Naive thymus-derived CD4-positive, alpha-beta T cell (primary cell): ENCODE measurements around the gene MAK. TPM values are rescaled to one million over a fixed set of nuclear protein-coding genes. Genes with fewer than 3 reads are reported as not detected.

ENCODE experiments used
- ATAC-seq: fragments of 150-1000 bp; cut with Tn5 transposase; 2 replicates; pipeline ENCODE4 v1.10.0; 2021; ENCODE audit warnings: mild to moderate bottlenecking, moderate library complexity
- CTCF ChIA-PET: fragments of 350-600 bp; sonication (Branson Sonifier 250); formaldehyde crosslinking; loops from one replicate; lab custom pipeline; 2021; ENCODE audit warnings: antibody characterized with exemption; lab: Charles Lee
- POLR2A ChIA-PET: fragments of 350-600 bp; sonication (Branson Sonifier 250); formaldehyde crosslinking; loops from one replicate; lab custom pipeline; 2021; ENCODE audit warnings: antibody characterized with exemption, inconsistent platforms; lab: Charles Lee
- DNase-seq, 9 donors: peaks; one replicate each; pipeline versions ENCODE4 v3.0.0 to v3.0.0-alpha.2; 2020 to 2022; ENCODE audit warnings: mixed read lengths in 1 of 9
- H3K27ac ChIP-seq: one replicate; pipeline ENCODE4 v1.7.0; 2013; ENCODE audit warnings: mild to moderate bottlenecking, low read depth, low read length, moderate library complexity
- H3K27me3 ChIP-seq, 2 donors: one replicate each; pipeline ENCODE4 v1.7.0; 2013; ENCODE audit warnings: low read length in 2 of 2, mild to moderate bottlenecking in 2 of 2, moderate library complexity in 2 of 2; ENCODE audit not compliant: control insufficient read depth in 2 of 2, insufficient read depth in 2 of 2
- H3K36me3 ChIP-seq, 3 experiments: 1 replicate in 2 of 3; 2 replicates in 1 of 3; pipeline ENCODE4 v1.7.0; 2013; ENCODE audit warnings: low read length in 3 of 3, mild to moderate bottlenecking in 3 of 3, moderate library complexity in 1 of 3; ENCODE audit not compliant: insufficient read depth in 3 of 3, control insufficient read depth in 2 of 3
- H3K4me1 ChIP-seq, 2 donors: one replicate each; pipeline ENCODE4 v1.7.0; 2013; ENCODE audit warnings: low read length in 2 of 2, mild to moderate bottlenecking in 2 of 2, moderate library complexity in 1 of 2; ENCODE audit not compliant: control insufficient read depth in 2 of 2, insufficient read depth in 2 of 2
- H3K4me3 ChIP-seq: 2 replicates; pipeline ENCODE4 v1.7.0; 2013; ENCODE audit warnings: mild to moderate bottlenecking, low read length
- H3K9me3 ChIP-seq, 3 experiments: 1 replicate in 2 of 3; 2 replicates in 1 of 3; pipeline ENCODE4 v1.7.0; 2013; ENCODE audit warnings: low read length in 3 of 3; ENCODE audit not compliant: control insufficient read depth in 2 of 3
- H3K27ac Mint-ChIP-seq, 9 donors: one replicate each; pipeline ENCODE4 v1.8.0; 2020 to 2022; ENCODE audit warnings: mixed read lengths in 9 of 9, mild to moderate bottlenecking in 8 of 9, moderate library complexity in 5 of 9, inconsistent platforms in 2 of 9
- H3K27me3 Mint-ChIP-seq, 5 donors: one replicate each; pipeline ENCODE4 v1.8.0; 2021 to 2022; ENCODE audit warnings: mixed read lengths in 5 of 5, mild to moderate bottlenecking in 1 of 5
- H3K36me3 Mint-ChIP-seq, 5 donors: one replicate each; pipeline ENCODE4 v1.8.0; 2020 to 2022; ENCODE audit warnings: mixed read lengths in 5 of 5, mild to moderate bottlenecking in 3 of 5, inconsistent platforms in 1 of 5
- H3K4me1 Mint-ChIP-seq, 7 donors: one replicate each; pipeline ENCODE4 v1.8.0; 2020 to 2022; ENCODE audit warnings: mixed read lengths in 7 of 7, mild to moderate bottlenecking in 3 of 7, inconsistent platforms in 1 of 7
- H3K4me3 Mint-ChIP-seq, 10 donors: one replicate each; pipeline ENCODE4 v1.8.0; 2020 to 2022; ENCODE audit warnings: mild to moderate bottlenecking in 10 of 10, mixed read lengths in 10 of 10, moderate library complexity in 6 of 10, inconsistent platforms in 2 of 10
- H3K9me3 Mint-ChIP-seq, 11 donors: one replicate each; pipeline ENCODE4 v1.8.0; 2020 to 2022; ENCODE audit warnings: mixed read lengths in 11 of 11, mild to moderate bottlenecking in 4 of 11, inconsistent platforms in 1 of 11, moderate library complexity in 1 of 11
- intact Hi-C, 2 donors: fragments of 100-400 bp; cut with micrococcal nuclease; formaldehyde crosslinking; loops; one replicate each; pipeline ENCODE4 v1.15.1; 2023
- polyA plus RNA-seq, 2 donors: library from polyadenylated mRNA; unstranded; fragments of 300-500 nt; fragmentation: Illumina TruSeq; gene quantifications; one replicate each; pipeline ENCODE4 v1.2.3, GENCODE V29; 2021
- total RNA-seq, 6 experiments: library from RNA in 5 of 6; stranded (reverse) in 5 of 6; gene quantifications; 1 replicate in 5 of 6; 2 replicates in 1 of 6; pipeline ENCODE4 v1.2.3 and lab custom pipeline; 2021 to 2026

The MAK gene
- total and polyA plus RNA-seq, 7 experiments from 2014 or later, result 0.07 to 0.42 (median 0.34) TPM; not detected in 4

GRCh38 chr6:10719296-10719963, 118.9 kb downstream of the MAK start:
- Histone ChIP-seq H3K9me3 (peaks cover 0 to 3% (median 0%) of the 10 kb centered on the region in 3 experiments), H3K27ac (no peak overlapping the region), H3K4me1 (peaks cover 10 to 11% of the 10 kb centered on the region in 2 donors), H3K36me3 (no peaks in the 10 kb centered on the region), H3K27me3 (no peaks in the 10 kb centered on the region), H3K4me3 (peak overlapping the region; percentile 61)
- ChIA-PET CTCF (interaction anchor here (1.1 kb wide), 1 partner anchor 9 kb away, joined by 3 read pairs; no protein-coding TSS in a partner anchor), POLR2A (interaction anchor here (0.6 to 6.4 kb wide), 6 partner anchors 9 to 617 kb away, joined by 3 to 72 read pairs (median 7); partner anchors contain the start of genes C6orf52, PAK1IP1 and TMEM14B)
- Mint-ChIP-seq H3K4me3 (peak overlapping the region; percentile 73 to 96 (median 87)), H3K36me3 (peaks cover 0 to 20% (median 0%) of the 10 kb centered on the region in 5 donors), H3K9me3 (peaks cover 0 to 11% (median 0%) of the 10 kb centered on the region in 11 donors), H3K27me3 (no peaks in the 10 kb centered on the region), H3K4me1 (peaks cover 12 to 52% (median 36%) of the 10 kb centered on the region in 7 donors), H3K27ac (peak overlapping the region; percentile 38 to 97 (median 78))
- peak in 7 of 9 donors; percentile 21 to 71 (median 39) for DNase-seq
- ATAC-seq, result peak; percentile 43
- intact Hi-C loops, result loop anchor here in 1 of 2 donors (1.0 kb wide), 1 partner anchor 191 kb away; no protein-coding TSS in a partner anchor

DNA sequence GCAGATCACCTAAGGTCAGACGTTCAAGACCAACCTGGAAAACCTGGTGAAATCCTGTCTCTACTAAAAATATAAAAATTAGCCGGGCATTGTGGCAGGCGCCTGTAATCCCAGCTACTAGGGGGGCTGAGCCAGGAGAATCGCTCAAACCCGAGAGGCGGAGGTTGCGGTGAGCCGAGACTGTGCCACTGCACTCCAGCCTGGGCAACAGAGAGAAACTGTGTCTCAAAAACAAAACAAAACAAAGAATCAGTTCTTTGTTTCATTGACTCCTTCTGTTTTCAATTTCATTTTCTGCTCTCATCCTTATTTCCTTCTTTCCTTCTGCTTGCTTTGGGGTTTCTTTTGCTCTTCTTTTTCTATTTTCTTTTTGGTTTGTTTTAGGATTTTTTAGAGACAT, 124.4 kb downstream of the MAK start:
- Mint-ChIP-seq H3K36me3 (peaks cover 0 to 24% (median 3%) of the 10 kb centered on the region in 5 donors), H3K27me3 (no peaks in the 10 kb centered on the region), H3K4me3 (no peak overlapping the region), H3K4me1 (peaks cover 0 to 20% (median 0%) of the 10 kb centered on the region in 7 donors), H3K9me3 (peaks cover 0 to 6% (median 0%) of the 10 kb centered on the region in 11 donors), H3K27ac (peak overlapping the region in 2 of 9 donors; percentile 47 to 68)
- ChIA-PET POLR2A (interaction anchor here (0.7 kb wide), 1 partner anchor 60 kb away, joined by 5 read pairs; no protein-coding TSS in a partner anchor), CTCF (no interaction called here)
- Histone ChIP-seq H3K36me3 (peaks cover 0 to 4% (median 3%) of the 10 kb centered on the region in 3 experiments), H3K9me3 (peaks cover 0 to 3% (median 0%) of the 10 kb centered on the region in 3 experiments), H3K4me1 (no peaks in the 10 kb centered on the region), H3K27ac (no peak overlapping the region), H3K27me3 (no peaks in the 10 kb centered on the region), H3K4me3 (no peak overlapping the region)
- DNase-seq, result no peak
- intact Hi-C loops, result no loop called here
- no peak for ATAC-seq

Other genes starting within 250 kb of the MAK start
- gene C6orf52, start 143.9 kb downstream of the MAK start, total RNA-seq, result 1 to 10 TPM in 2 of 5 experiments, not detected in 3; 1.2 to 1.9 TPM
- gene C6orf52, start 143.9 kb downstream of the MAK start, polyA plus RNA-seq, result 1 to 10 TPM; 1.1 to 1.3 TPM
- 10 to 100 TPM in 1 of 5 experiments, 1 to 10 TPM in 4; 5.2 to 15.2 (median 8.0) TPM for gene PAK1IP1, start 143.6 kb downstream of the MAK start, total RNA-seq
- 10 to 100 TPM; 16.5 to 22.0 TPM for gene PAK1IP1, start 143.6 kb downstream of the MAK start, polyA plus RNA-seq
- 10 to 100 TPM; 20.2 to 64.3 (median 25.0) TPM for gene TMEM14C, start 115.5 kb downstream of the MAK start, total RNA-seq
- 100 to 1,000 TPM in 1 of 2 donors, 10 to 100 TPM in 1; 68.0 to 172 TPM for gene TMEM14C, start 115.5 kb downstream of the MAK start, polyA plus RNA-seq
- 10 to 100 TPM; 48.6 to 93.8 (median 75.4) TPM for gene TMEM14B, start 90.7 kb downstream of the MAK start, total RNA-seq
- 100 to 1,000 TPM; 157 to 257 TPM for gene TMEM14B, start 90.7 kb downstream of the MAK start, polyA plus RNA-seq
- not detected for gene GCM2, start 43.5 kb upstream of the MAK start, total RNA-seq
- gene GCM2, start 43.5 kb upstream of the MAK start, polyA plus RNA-seq, result not detected
- under 1 TPM in 2 of 5 experiments, not detected in 3; 0.20 to 0.40 TPM for gene SYCP2L, start 48.5 kb upstream of the MAK start, total RNA-seq
- not detected for gene SYCP2L, start 48.5 kb upstream of the MAK start, polyA plus RNA-seq
- gene ELOVL2, start 205.8 kb upstream of the MAK start, total RNA-seq, result not detected
- not detected for gene ELOVL2, start 205.8 kb upstream of the MAK start, polyA plus RNA-seq